ENCODE results near the gene CARD11.

DNA sequence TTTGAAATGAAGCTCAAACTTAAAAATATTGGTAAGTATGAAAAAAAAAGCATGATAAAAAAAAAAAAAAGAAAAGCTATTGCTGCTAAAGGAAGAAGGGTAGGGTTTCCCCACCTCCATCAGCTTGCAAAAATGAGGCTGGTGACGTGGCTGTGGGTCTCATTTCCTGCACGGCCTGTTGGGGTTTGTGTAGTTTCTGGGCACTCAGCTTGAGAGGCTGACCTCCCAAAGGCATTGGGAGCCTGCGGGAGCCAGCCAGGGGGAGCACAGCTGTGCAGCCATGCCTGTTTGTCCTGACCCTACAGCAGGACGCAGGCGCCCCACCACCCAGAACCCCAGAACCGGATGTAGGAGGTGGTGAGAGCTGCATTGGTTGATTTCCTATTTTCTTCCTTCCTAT is 48.8 kb upstream of the CARD11 start:
- no peak for TF ChIP-seq POLR2A (IDR thresholded peaks at IDR 0.05)
- TF ChIP-seq, protein P1, sequence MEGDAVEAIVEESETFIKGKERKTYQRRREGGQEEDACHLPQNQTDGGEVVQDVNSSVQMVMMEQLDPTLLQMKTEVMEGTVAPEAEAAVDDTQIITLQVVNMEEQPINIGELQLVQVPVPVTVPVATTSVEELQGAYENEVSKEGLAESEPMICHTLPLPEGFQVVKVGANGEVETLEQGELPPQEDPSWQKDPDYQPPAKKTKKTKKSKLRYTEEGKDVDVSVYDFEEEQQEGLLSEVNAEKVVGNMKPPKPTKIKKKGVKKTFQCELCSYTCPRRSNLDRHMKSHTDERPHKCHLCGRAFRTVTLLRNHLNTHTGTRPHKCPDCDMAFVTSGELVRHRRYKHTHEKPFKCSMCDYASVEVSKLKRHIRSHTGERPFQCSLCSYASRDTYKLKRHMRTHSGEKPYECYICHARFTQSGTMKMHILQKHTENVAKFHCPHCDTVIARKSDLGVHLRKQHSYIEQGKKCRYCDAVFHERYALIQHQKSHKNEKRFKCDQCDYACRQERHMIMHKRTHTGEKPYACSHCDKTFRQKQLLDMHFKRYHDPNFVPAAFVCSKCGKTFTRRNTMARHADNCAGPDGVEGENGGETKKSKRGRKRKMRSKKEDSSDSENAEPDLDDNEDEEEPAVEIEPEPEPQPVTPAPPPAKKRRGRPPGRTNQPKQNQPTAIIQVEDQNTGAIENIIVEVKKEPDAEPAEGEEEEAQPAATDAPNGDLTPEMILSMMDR (IDR thresholded peaks at IDR 0.05): no peak

Measured in right lobe of liver (tissue), 4 donors.